Sigmoid colon (tissue), 4 donors: ENCODE results near the gene CPM.

Source experiments
- CTCF ChIP-seq, 4 experiments: fragments of 450-650 bp in 3 of 4; fragments of 200-600 bp in 1 of 4; IDR thresholded peaks; one replicate each; pipeline ENCODE4 v1.5.1; 2016 to 2019; ENCODE audit warnings: antibody characterized with exemption in 4 of 4, mild to moderate bottlenecking in 3 of 4, moderate library complexity in 2 of 4
- POLR2A ChIP-seq, 2 donors: fragments of 450-650 bp; IDR thresholded peaks; one replicate each; pipeline ENCODE4 v1.6.1; 2016; ENCODE audit warnings: antibody characterized with exemption in 2 of 2, mild to moderate bottlenecking in 2 of 2, moderate library complexity in 2 of 2
- POLR2AphosphoS5 ChIP-seq, 4 donors: sonication (generic); formaldehyde crosslinking; IDR thresholded peaks; one replicate each; pipeline ENCODE4 v1.6.1; 2017; ENCODE audit warnings: antibody characterized with exemption in 4 of 4

GRCh38 chr12:68978678-68979077 is 45.7 kb upstream of the CPM start:
- TF ChIP-seq CTCF (IDR thresholded peaks at IDR 0.05) = no peak
- no peak for TF ChIP-seq POLR2AphosphoS5 (IDR thresholded peaks at IDR 0.05)
- TF ChIP-seq POLR2A (IDR thresholded peaks at IDR 0.05) = no peak
